ENCODE data around the gene CST7.
"Not testable (repeated sequence)": the region's sequence is repeated elsewhere in the genome, so short reads cannot be mapped to it uniquely, and the experiment has no call there.

- not testable (repeated sequence) for TF ChIP-seq CTCF, POLR2A (IDR thresholded peaks at IDR 0.05)
Measured at GRCh38 chr20:24946376-24946775, 2.7 kb upstream of the CST7 start.

All from esophagus squamous epithelium (tissue), 4 donors.